ENCODE results near the gene CATSPER4. TPM values are rescaled to one million over a fixed set of nuclear protein-coding genes. Genes with fewer than 3 reads are reported as not detected.

Gene CATSPER4
- total RNA-seq, 6 experiments from 2014 or later: not detected

DNA sequence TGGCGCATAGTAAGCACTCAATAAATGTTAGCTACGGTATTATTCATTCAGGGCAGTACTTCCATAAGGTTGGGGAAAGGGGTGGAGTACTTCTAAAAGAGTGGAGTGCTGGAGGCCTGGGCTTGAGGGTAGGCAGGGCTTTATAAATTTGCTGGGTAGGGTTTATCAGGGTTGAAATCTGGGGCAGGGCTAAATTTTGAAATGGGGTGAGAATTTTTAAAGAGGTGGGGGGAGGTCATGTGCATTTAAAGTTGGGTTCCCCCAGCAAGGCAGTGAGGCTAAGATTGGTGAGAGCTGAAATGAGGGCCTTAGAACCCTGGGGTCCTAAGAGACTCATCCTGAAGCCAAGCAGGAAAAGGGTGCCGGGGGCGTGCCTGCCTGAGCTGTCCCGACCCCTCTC, 10.0 kb downstream of the CATSPER4 start:
- Histone ChIP-seq H3K36me3 (no peaks in the 10 kb centered on the region), H3K27me3 (no peaks in the 10 kb centered on the region), H3K9me3 (no peaks in the 10 kb centered on the region), H3K4me3 (no peak overlapping the region), H3K27ac (no peak overlapping the region), H3K4me1 (no peaks in the 10 kb centered on the region)
- DNase-seq (no peak), ATAC-seq (no peak)
- WGBS (ENCODE audit: insufficient coverage, low coverage, low lambda C conversion rate, missing lambda C conversion rate): 88% methylated on average over 4 of the region's 5 CpGs
- intact Hi-C loops (cut with DNase I): no loop called here
- no peak for TF ChIP-seq POLR2A (IDR thresholded peaks at IDR 0.05)
- TF ChIP-seq, protein P1, sequence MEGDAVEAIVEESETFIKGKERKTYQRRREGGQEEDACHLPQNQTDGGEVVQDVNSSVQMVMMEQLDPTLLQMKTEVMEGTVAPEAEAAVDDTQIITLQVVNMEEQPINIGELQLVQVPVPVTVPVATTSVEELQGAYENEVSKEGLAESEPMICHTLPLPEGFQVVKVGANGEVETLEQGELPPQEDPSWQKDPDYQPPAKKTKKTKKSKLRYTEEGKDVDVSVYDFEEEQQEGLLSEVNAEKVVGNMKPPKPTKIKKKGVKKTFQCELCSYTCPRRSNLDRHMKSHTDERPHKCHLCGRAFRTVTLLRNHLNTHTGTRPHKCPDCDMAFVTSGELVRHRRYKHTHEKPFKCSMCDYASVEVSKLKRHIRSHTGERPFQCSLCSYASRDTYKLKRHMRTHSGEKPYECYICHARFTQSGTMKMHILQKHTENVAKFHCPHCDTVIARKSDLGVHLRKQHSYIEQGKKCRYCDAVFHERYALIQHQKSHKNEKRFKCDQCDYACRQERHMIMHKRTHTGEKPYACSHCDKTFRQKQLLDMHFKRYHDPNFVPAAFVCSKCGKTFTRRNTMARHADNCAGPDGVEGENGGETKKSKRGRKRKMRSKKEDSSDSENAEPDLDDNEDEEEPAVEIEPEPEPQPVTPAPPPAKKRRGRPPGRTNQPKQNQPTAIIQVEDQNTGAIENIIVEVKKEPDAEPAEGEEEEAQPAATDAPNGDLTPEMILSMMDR (IDR thresholded peaks at IDR 0.05): no peak

DNA sequence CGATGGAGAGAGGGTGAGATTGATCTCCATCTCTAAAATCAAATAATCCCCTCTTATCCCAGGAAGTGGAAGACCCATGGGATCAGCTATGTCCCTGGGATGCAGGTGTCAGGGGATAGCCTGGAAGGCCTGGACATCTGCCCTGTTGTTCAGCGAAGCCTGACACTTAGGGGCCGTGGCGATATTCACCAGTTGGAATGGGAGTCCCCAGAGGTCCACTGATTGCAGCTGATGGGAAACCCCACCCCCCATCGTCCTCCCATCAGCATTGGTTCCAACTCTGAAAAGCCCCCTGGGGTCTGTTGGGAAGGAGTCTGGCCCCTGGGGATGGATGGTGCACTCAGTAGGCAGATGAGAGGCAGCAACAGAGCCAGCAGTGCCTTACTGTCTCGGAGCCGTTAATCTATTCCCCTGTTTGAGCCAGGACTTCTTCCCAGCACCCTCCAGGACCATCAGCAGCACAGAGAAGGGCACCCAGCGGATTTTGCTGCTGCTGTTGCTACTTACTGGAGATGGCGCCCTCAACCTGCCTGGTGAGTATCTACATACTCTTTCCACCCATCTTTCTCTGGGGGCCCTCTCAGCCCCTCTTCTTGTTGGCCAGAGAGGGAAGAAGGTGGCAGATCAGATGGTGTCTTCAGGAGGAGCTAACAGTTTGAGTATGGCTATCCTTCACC, 13.4 kb downstream of the CATSPER4 start:
- no peaks in the 10 kb centered on the region for H3K27me3 ChIP-seq
- H3K4me1 ChIP-seq: no peaks in the 10 kb centered on the region
- ATAC-seq (no peak), DNase-seq (no peak)
- H3K27ac ChIP-seq: no peak overlapping the region
- H3K36me3 ChIP-seq: no peaks in the 10 kb centered on the region
- no peaks in the 10 kb centered on the region for H3K9me3 ChIP-seq
- no peak overlapping the region for H3K4me3 ChIP-seq
- intact Hi-C loops (cut with DNase I): no loop called here
- 76% methylated on average over 2 of the region's 9 CpGs for WGBS (ENCODE audit: insufficient coverage, low coverage, low lambda C conversion rate, missing lambda C conversion rate)
- TF ChIP-seq, protein P1 (IDR thresholded peaks at IDR 0.05): no peak
- TF ChIP-seq POLR2A (IDR thresholded peaks at IDR 0.05): no peak

DNA sequence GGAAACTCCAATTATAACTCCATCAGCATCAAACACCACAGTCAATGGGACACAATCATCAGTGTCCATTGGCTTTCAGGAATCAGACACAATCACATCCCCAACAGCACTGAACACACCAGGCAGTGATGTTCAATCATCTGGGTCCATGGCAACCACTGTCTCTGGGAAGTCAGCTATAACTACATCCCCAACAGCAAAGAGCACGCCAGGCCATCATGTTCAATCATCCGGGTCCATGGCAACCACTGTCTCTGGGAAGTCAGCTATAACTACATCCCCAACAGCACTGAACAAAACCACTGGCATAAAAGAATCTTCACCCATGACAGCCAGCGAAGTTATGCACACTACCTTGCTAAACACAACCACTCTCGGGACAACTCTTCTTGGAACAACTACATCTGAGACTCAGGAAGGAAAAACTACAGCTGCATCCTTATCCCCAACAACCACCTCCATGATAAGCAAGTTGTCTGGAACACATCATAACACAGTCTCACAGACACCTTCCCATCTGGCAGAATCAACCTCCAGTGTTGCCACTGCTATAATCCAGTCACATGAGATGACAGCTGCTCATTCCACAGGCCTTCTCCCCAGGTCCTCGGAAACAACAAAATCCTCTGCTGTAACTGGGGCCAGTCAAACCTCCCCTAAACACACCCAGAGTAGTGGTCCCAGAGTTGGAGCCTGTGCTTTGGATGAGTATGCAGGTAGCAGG, 19.9 kb downstream of the CATSPER4 start:
- Histone ChIP-seq H3K27ac (no peak overlapping the region), H3K4me3 (no peak overlapping the region), H3K27me3 (no peaks in the 10 kb centered on the region), H3K36me3 (no peaks in the 10 kb centered on the region), H3K9me3 (no peaks in the 10 kb centered on the region), H3K4me1 (no peaks in the 10 kb centered on the region)
- TF ChIP-seq POLR2A (IDR thresholded peaks at IDR 0.05): no peak
- TF ChIP-seq, protein P1 (IDR thresholded peaks at IDR 0.05): no peak
- no peak for DNase-seq
- WGBS (ENCODE audit: insufficient coverage, low coverage, low lambda C conversion rate, missing lambda C conversion rate): 40% methylated on average over 1 of the region's 5 CpGs
- no peak for ATAC-seq
- intact Hi-C loops (cut with DNase I): no loop called here

DNA sequence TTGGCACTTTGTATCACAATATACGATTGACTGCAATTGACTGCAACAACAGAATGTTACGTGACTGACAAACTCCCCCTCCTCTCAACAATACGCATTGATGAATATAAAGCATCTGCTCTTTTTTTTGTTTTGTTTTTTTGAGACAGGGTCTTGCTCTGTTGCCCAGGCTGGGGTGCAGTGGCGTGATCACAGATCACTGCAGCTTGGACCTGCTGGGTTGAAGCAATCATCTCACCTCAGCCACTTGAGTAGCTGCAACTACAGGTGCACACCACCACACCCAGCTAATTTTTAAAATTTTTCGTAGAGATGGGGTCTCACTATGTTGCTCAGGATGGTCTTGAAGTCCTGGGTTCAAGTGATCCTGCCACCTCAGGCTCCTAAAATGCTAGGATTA, 22.3 kb downstream of the CATSPER4 start:
- no peak for ATAC-seq
- Histone ChIP-seq H3K27me3 (no peaks in the 10 kb centered on the region), H3K9me3 (no peaks in the 10 kb centered on the region), H3K4me1 (no peaks in the 10 kb centered on the region), H3K27ac (no peak overlapping the region), H3K4me3 (no peak overlapping the region), H3K36me3 (no peaks in the 10 kb centered on the region)
- no peak for TF ChIP-seq POLR2A (IDR thresholded peaks at IDR 0.05)
- TF ChIP-seq, protein P1 (IDR thresholded peaks at IDR 0.05): no peak
- intact Hi-C loops (cut with DNase I): no loop called here
- DNase-seq: no peak
- WGBS (ENCODE audit: insufficient coverage, low coverage, low lambda C conversion rate, missing lambda C conversion rate): 83% methylated on average over 5 of the region's 5 CpGs

Measured in right lobe of liver (tissue), 6 donors.